PC-9 (cell line): Measurements from ENCODE around the gene SRSF2.

ENCODE experiments used
- CTCF ChIP-seq: fragments of 200-600 bp; sonication (generic); conservative IDR thresholded peaks from 2 replicates; pipeline ENCODE4 v1.6.1; 2017; ENCODE audit warnings: mixed run types, antibody characterized with exemption, mild to moderate bottlenecking, moderate library complexity
- EZH2 ChIP-seq: fragments of 200-600 bp; sonication (generic); IDR thresholded peaks from 2 replicates; pipeline ENCODE4 v1.8.0; 2017; ENCODE audit warnings: antibody characterized with exemption, low read depth

- TF ChIP-seq CTCF, result no peak
- no peak for TF ChIP-seq EZH2
Observed at GRCh38 chr17:76684756-76685155, 52.4 kb downstream of the SRSF2 start.
